ENCODE measurements around the gene CDC42. TPM values are rescaled to one million over a fixed set of nuclear protein-coding genes. Genes with fewer than 3 reads are reported as not detected.

Gene CDC42
- total RNA-seq, 1 experiment from 2014 or later, result 245 TPM

DNA sequence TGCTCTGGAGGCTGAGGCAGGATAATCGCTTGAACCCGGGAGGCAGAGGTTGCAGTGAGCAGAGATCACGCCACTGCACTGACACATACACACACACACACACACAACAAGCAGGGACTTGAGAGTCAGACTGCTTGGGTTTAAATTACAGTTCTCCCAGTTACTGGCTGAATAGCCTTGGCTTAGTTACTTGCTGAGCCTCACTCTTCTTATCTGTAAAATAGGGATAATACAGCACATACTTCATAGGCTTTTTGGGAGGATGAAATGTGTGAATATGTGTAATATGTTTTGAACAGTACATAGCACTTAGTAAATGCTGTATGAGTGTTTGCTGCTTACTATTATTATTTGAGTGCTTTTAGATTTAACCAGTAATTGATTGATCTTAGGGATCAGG lies 23.8 kb downstream of the CDC42 start:
- Histone ChIP-seq H3K9me3 (ENCODE audit: low read length) (no peaks in the 10 kb centered on the region), H3F3A (ENCODE audit: low read length, unreplicated experiment) (no peaks in the 10 kb centered on the region), H3K4me1 (ENCODE audit: insufficient read depth, low read length) (no peaks in the 10 kb centered on the region), H3K4me3 (ENCODE audit: low read length) (no peak overlapping the region), H3K9ac (ENCODE audit: low read length) (no peak overlapping the region), H2AFZ (ENCODE audit: low read length) (no peak overlapping the region), H3K27ac (ENCODE audit: low read length) (no peak overlapping the region), H3K79me2 (ENCODE audit: low read length) (peaks cover 94% of the 10 kb centered on the region), H4K20me1 (ENCODE audit: low read length) (peaks cover 83% of the 10 kb centered on the region), H3K27me3 (ENCODE audit: low read length) (no peaks in the 10 kb centered on the region), H3K9me2 (replicated peaks; ENCODE audit: low read length) (no peaks in the 10 kb centered on the region), H3K4me2 (ENCODE audit: low read length) (no peak overlapping the region), H3K36me3 (ENCODE audit: low read depth, low read length) (peaks cover 25% of the 10 kb centered on the region)
- DNase-seq (no peak), ATAC-seq (no peak)
- POLR2A ChIA-PET (ENCODE audit: unreplicated experiment), result no interaction called here
- intact Hi-C loops (cut with micrococcal nuclease), result no loop called here
- BruUV-seq (replicated peaks), result no TSS peak
- TF ChIP-seq, protein P1, sequence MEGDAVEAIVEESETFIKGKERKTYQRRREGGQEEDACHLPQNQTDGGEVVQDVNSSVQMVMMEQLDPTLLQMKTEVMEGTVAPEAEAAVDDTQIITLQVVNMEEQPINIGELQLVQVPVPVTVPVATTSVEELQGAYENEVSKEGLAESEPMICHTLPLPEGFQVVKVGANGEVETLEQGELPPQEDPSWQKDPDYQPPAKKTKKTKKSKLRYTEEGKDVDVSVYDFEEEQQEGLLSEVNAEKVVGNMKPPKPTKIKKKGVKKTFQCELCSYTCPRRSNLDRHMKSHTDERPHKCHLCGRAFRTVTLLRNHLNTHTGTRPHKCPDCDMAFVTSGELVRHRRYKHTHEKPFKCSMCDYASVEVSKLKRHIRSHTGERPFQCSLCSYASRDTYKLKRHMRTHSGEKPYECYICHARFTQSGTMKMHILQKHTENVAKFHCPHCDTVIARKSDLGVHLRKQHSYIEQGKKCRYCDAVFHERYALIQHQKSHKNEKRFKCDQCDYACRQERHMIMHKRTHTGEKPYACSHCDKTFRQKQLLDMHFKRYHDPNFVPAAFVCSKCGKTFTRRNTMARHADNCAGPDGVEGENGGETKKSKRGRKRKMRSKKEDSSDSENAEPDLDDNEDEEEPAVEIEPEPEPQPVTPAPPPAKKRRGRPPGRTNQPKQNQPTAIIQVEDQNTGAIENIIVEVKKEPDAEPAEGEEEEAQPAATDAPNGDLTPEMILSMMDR (conservative IDR thresholded peaks at IDR 0.05; ENCODE audit: low read depth, low read length), result no peak
- TF ChIP-seq EZH2 (IDR thresholded peaks at IDR 0.05; ENCODE audit: low read length, unreplicated experiment) (no peak), EZH2phosphoT487 (IDR thresholded peaks at IDR 0.05; ENCODE audit: borderline replicate concordance, low read length) (no peak)
- CTCF ChIA-PET, result no interaction called here

DNA sequence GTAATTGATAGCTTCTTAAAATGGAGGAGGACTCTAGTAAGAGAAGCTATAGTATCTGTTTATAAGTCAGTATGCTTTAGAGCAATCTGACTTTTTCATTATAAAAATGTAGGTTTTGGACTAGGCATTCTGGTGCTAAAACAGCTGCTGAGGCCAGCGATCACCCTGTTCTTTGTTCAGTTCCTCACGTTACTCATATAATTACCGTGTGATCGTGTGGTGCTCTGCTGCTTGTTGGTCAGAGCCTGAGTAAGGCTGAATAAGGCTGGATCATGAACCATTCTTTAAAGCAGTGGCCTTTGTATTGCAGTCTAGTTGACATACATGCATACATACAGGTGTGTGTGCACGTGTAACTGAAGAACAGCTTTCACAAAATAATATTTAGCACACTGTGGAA lies 25.2 kb downstream of the CDC42 start:
- Histone ChIP-seq H3K4me2 (ENCODE audit: low read length) (no peak overlapping the region), H3K79me2 (ENCODE audit: low read length) (peaks cover 92% of the 10 kb centered on the region), H3K9me3 (ENCODE audit: low read length) (no peaks in the 10 kb centered on the region), H3F3A (ENCODE audit: low read length, unreplicated experiment) (no peaks in the 10 kb centered on the region), H4K20me1 (ENCODE audit: low read length) (peaks cover 80% of the 10 kb centered on the region), H2AFZ (ENCODE audit: low read length) (no peak overlapping the region), H3K9me2 (replicated peaks; ENCODE audit: low read length) (no peaks in the 10 kb centered on the region), H3K9ac (ENCODE audit: low read length) (no peak overlapping the region), H3K27ac (ENCODE audit: low read length) (no peak overlapping the region), H3K36me3 (ENCODE audit: low read depth, low read length) (peaks cover 32% of the 10 kb centered on the region), H3K4me3 (ENCODE audit: low read length) (no peak overlapping the region), H3K27me3 (ENCODE audit: low read length) (no peaks in the 10 kb centered on the region), H3K4me1 (ENCODE audit: insufficient read depth, low read length) (no peaks in the 10 kb centered on the region)
- TF ChIP-seq EZH2phosphoT487 (IDR thresholded peaks at IDR 0.05; ENCODE audit: borderline replicate concordance, low read length), result no peak
- TF ChIP-seq EZH2 (IDR thresholded peaks at IDR 0.05; ENCODE audit: low read length, unreplicated experiment), result no peak
- TF ChIP-seq, protein P1 (conservative IDR thresholded peaks at IDR 0.05; ENCODE audit: low read depth, low read length), result no peak
- DNase-seq (no peak), ATAC-seq (no peak)
- CTCF ChIA-PET, result no interaction called here
- POLR2A ChIA-PET (ENCODE audit: unreplicated experiment), result no interaction called here
- BruUV-seq (replicated peaks), result no TSS peak
- intact Hi-C loops (cut with micrococcal nuclease), result no loop called here

- no TSS peak for BruUV-seq (replicated peaks)
- H3K36me3 ChIP-seq (ENCODE audit: low read depth, low read length), result peaks cover 32% of the 10 kb centered on the region
- no peak overlapping the region for H3K4me3 ChIP-seq (ENCODE audit: low read length)
- H2AFZ ChIP-seq (ENCODE audit: low read length), result no peak overlapping the region
- no peaks in the 10 kb centered on the region for H3K27me3 ChIP-seq (ENCODE audit: low read length)
- ATAC-seq (no peak), DNase-seq (no peak)
- H3K9me3 ChIP-seq (ENCODE audit: low read length), result no peaks in the 10 kb centered on the region
- ChIA-PET CTCF (no interaction called here), POLR2A (ENCODE audit: unreplicated experiment) (no interaction called here)
- TF ChIP-seq, protein P1 (conservative IDR thresholded peaks at IDR 0.05; ENCODE audit: low read depth, low read length), result no peak
- TF ChIP-seq EZH2 (IDR thresholded peaks at IDR 0.05; ENCODE audit: low read length, unreplicated experiment) (no peak), EZH2phosphoT487 (IDR thresholded peaks at IDR 0.05; ENCODE audit: borderline replicate concordance, low read length) (no peak)
- H3K4me2 ChIP-seq (ENCODE audit: low read length), result no peak overlapping the region
- intact Hi-C loops (cut with micrococcal nuclease), result no loop called here
- H3K9me2 ChIP-seq (replicated peaks; ENCODE audit: low read length), result no peaks in the 10 kb centered on the region
- H3K4me1 ChIP-seq (ENCODE audit: insufficient read depth, low read length), result no peaks in the 10 kb centered on the region
- H3K9ac ChIP-seq (ENCODE audit: low read length), result no peak overlapping the region
- H3K27ac ChIP-seq (ENCODE audit: low read length), result no peak overlapping the region
- H4K20me1 ChIP-seq (ENCODE audit: low read length), result peaks cover 76% of the 10 kb centered on the region
- H3K79me2 ChIP-seq (ENCODE audit: low read length), result peaks cover 92% of the 10 kb centered on the region
- H3F3A ChIP-seq (ENCODE audit: low read length, unreplicated experiment), result no peaks in the 10 kb centered on the region
Measured at GRCh38 chr1:22078133-22078532, 25.6 kb downstream of the CDC42 start.
